Measurements from ENCODE around the gene VSTM1.
"Not testable (repeated sequence)": the region's sequence is repeated elsewhere in the genome, so short reads cannot be mapped to it uniquely, and the experiment has no call there.

The VSTM1 gene

DNA sequence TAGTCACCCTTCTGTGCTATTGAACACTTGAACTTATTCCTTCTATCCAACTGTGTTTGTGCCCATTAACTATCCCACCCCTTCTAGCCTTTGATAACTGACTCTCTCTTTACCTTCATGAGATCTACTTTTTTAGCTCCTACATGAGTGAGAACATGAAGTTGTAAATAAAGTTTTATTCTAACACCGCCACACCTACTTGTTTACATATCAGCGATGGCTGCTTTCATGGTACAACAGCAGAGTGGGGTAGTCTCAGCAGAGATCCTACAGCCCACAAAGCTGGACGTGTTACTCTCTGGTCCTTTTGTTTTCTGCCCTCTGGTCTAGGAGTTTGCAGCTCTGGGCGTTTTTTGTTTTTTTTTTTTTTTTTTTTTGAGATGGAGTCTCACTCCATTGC, 23.7 kb downstream of the VSTM1 start:
- no peaks in the 10 kb centered on the region for H3K9me3 ChIP-seq (ENCODE audit: control insufficient read depth, insufficient read depth, low read depth, low read length)
- TF ChIP-seq ZBTB49 (tag by site-specific recombination; IDR thresholded peaks at IDR 0.05; ENCODE audit: low read depth), result no peak
- TF ChIP-seq ZNF112 (tag by site-specific recombination; IDR thresholded peaks at IDR 0.05), result no peak
- no peak for TF ChIP-seq ZNF600 (tag by site-specific recombination; IDR thresholded peaks at IDR 0.05)
- no peak for TF ChIP-seq ZNF174 (tag by site-specific recombination; IDR thresholded peaks at IDR 0.05)
- no peak for TF ChIP-seq ZNF335 (tag by site-specific recombination; conservative IDR thresholded peaks at IDR 0.05)
- TF ChIP-seq ZNF521 (tag by site-specific recombination; IDR thresholded peaks at IDR 0.05), result no peak
- TF ChIP-seq ZNF280C (tag by site-specific recombination; IDR thresholded peaks at IDR 0.05), result no peak
- no peak for TF ChIP-seq ZNF623 (tag by site-specific recombination; IDR thresholded peaks at IDR 0.05)
- TF ChIP-seq ZNF837 (tag by site-specific recombination; IDR thresholded peaks at IDR 0.05), result no peak
- no peak for TF ChIP-seq KLF1 (tag by site-specific recombination; IDR thresholded peaks at IDR 0.05)
- no peak for TF ChIP-seq ZNF660 (tag by site-specific recombination; IDR thresholded peaks at IDR 0.05)
- no peak for TF ChIP-seq ZNF23 (tag by site-specific recombination; IDR thresholded peaks at IDR 0.05; ENCODE audit: borderline replicate concordance)
- TF ChIP-seq ZNF18 (tag by site-specific recombination; IDR thresholded peaks at IDR 0.05), result no peak
- CTCF ChIA-PET, result interaction anchor here (0.6 to 2.8 kb wide), 5 partner anchors 9 to 231 kb away, joined by 3 to 14 read pairs (median 3); no protein-coding TSS in a partner anchor
- H3K36me3 ChIP-seq (ENCODE audit: control insufficient read depth in 2 of 2, insufficient read depth in 1 of 2, low read length in 2 of 2), result no peaks in the 10 kb centered on the region
- POLR2A ChIA-PET, result no interaction called here
- no peak overlapping the region for H3K27ac ChIP-seq (ENCODE audit: extremely low read depth, low read depth, low read length)
- no peak overlapping the region for H3K4me3 ChIP-seq (ENCODE audit: low read depth, low read length)
- H3K4me1 ChIP-seq (ENCODE audit: control insufficient read depth, insufficient read depth, low read length), result no peaks in the 10 kb centered on the region

DNA sequence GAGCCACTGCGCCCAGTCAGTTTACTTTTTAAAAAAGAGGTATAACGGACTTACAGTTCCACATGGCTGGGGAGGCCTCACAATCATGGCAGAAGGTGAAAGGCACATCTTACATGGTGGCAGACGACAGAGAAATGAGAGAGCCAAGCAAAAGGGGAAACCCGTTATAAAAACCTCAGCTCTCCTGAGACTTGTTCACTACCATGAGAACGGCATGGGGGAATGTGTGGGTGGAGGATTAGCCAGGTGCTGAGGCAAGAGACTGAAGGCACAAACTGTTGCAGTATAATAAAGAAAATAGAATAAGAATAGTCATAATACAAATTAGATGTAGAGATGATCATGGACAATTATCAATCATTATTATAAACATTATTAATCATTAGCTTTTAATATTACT, 27.2 kb downstream of the VSTM1 start:
- H3K9me3 ChIP-seq (ENCODE audit: control insufficient read depth, insufficient read depth, low read depth, low read length); H3K4me1 ChIP-seq (ENCODE audit: control insufficient read depth, insufficient read depth, low read length); CTCF ChIA-PET; H3K4me3 ChIP-seq (ENCODE audit: low read depth, low read length); H3K36me3 ChIP-seq (ENCODE audit: control insufficient read depth in 2 of 2, insufficient read depth in 1 of 2, low read length in 2 of 2); POLR2A ChIA-PET; H3K27ac ChIP-seq (ENCODE audit: extremely low read depth, low read depth, low read length): not testable (repeated sequence)

DNA sequence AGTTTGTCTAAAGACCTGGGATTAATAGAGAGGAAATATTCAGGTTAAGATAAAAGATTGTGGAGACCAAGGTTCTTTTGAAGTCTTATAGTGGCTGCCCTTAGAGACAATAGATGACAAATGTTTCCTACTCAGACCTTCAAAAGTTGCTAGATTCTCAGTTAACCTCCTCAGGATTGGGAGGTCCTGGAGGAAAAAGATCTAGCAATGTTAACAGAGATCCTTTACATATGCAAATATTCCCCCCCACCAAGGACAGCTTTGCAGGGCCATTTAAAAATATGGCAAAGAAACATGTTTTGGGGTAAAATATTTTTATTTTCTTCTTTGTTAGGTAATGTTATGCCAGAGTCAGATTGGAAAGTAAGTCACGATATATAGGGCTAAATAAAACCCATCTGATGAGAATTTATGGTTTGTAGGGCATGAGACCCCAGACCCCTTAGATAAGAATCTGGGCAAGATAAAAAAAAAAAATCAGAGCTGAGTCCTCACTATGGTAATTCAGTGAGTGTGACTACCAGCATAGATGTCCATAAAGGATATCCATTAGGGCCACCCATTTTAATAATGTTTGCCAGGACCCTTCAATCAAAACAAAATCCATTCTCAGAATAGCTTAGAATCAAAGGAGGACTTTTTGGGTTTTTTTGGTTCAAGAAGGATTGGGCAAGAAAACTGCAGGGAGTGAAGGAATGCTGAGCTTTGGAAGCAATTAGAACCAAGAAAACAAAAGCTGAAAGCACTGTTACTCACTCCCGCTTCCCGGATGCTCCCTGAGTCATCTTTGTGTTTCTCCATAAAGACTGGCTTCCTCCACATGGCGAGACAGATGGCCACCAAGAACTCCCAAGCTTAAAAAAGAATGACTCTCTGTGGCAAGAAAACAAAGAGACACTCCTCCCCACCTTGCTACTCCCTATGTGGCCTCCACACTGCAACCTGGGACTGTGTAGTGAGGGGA, 28.2 kb downstream of the VSTM1 start:
- ChIA-PET POLR2A (no interaction called here), CTCF (interaction anchor here (0.6 to 0.9 kb wide), 5 partner anchors 47 to 355 kb away, joined by 3 to 5 read pairs (median 3); no protein-coding TSS in a partner anchor)
- no peaks in the 10 kb centered on the region for H3K36me3 ChIP-seq (ENCODE audit: control insufficient read depth in 2 of 2, insufficient read depth in 1 of 2, low read length in 2 of 2)
- TF ChIP-seq ZNF239 (tag by site-specific recombination; IDR thresholded peaks at IDR 0.05) (no peak), HOXD13 (CRISPR knock-in tag; IDR thresholded peaks at IDR 0.05; ENCODE audit: borderline replicate concordance) (no peak), FEZF1 (tag by site-specific recombination; IDR thresholded peaks at IDR 0.05) (no peak), ZNF416 (tag by site-specific recombination; IDR thresholded peaks at IDR 0.05) (no peak), ZFP3 (tag by site-specific recombination; IDR thresholded peaks at IDR 0.05; ENCODE audit: low read depth) (no peak)
- TF ChIP-seq, protein P1, sequence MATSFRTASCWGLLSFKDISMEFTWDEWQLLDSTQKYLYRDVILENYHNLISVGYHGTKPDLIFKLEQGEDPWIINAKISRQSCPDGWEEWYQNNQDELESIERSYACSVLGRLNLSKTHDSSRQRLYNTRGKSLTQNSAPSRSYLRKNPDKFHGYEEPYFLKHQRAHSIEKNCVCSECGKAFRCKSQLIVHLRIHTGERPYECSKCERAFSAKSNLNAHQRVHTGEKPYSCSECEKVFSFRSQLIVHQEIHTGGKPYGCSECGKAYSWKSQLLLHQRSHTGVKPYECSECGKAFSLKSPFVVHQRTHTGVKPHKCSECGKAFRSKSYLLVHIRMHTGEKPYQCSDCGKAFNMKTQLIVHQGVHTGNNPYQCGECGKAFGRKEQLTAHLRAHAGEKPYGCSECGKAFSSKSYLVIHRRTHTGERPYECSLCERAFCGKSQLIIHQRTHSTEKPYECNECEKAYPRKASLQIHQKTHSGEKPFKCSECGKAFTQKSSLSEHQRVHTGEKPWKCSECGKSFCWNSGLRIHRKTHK (tag by site-specific recombination; IDR thresholded peaks at IDR 0.05), result no peak
- TF ChIP-seq, protein P2, sequence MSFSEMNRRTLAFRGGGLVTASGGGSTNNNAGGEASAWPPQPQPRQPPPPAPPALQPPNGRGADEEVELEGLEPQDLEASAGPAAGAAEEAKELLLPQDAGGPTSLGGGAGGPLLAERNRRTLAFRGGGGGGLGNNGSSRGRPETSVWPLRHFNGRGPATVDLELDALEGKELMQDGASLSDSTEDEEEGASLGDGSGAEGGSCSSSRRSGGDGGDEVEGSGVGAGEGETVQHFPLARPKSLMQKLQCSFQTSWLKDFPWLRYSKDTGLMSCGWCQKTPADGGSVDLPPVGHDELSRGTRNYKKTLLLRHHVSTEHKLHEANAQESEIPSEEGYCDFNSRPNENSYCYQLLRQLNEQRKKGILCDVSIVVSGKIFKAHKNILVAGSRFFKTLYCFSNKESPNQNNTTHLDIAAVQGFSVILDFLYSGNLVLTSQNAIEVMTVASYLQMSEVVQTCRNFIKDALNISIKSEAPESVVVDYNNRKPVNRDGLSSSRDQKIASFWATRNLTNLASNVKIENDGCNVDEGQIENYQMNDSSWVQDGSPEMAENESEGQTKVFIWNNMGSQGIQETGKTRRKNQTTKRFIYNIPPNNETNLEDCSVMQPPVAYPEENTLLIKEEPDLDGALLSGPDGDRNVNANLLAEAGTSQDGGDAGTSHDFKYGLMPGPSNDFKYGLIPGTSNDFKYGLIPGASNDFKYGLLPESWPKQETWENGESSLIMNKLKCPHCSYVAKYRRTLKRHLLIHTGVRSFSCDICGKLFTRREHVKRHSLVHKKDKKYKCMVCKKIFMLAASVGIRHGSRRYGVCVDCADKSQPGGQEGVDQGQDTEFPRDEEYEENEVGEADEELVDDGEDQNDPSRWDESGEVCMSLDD (tag by site-specific recombination; IDR thresholded peaks at IDR 0.05), result no peak
- H3K9me3 ChIP-seq (ENCODE audit: control insufficient read depth, insufficient read depth, low read depth, low read length), result no peaks in the 10 kb centered on the region
- H3K4me3 ChIP-seq (ENCODE audit: low read depth, low read length), result no peak overlapping the region
- no peak overlapping the region for H3K27ac ChIP-seq (ENCODE audit: extremely low read depth, low read depth, low read length)
- H3K4me1 ChIP-seq (ENCODE audit: control insufficient read depth, insufficient read depth, low read length), result no peaks in the 10 kb centered on the region
